Activated CD8-positive, alpha-beta memory T cell treated with anti-CD3 and anti-CD28 coated beads, Interleukin-2, amount 50 U/mL, for 1 hour (primary cell): ENCODE data around the gene GIT2.
A peak's percentile ranks its signal among the peaks of the same experiment; 100 is the strongest.
"Not testable (repeated sequence)": the region's sequence is repeated elsewhere in the genome, so short reads cannot be mapped to it uniquely, and the experiment has no call there.

Experiments used
- DNase-seq: peaks from one replicate; pipeline ENCODE4 v3.0.0-alpha.2; 2020; ENCODE audit errors: extremely low read depth

GIT2 gene

DNA sequence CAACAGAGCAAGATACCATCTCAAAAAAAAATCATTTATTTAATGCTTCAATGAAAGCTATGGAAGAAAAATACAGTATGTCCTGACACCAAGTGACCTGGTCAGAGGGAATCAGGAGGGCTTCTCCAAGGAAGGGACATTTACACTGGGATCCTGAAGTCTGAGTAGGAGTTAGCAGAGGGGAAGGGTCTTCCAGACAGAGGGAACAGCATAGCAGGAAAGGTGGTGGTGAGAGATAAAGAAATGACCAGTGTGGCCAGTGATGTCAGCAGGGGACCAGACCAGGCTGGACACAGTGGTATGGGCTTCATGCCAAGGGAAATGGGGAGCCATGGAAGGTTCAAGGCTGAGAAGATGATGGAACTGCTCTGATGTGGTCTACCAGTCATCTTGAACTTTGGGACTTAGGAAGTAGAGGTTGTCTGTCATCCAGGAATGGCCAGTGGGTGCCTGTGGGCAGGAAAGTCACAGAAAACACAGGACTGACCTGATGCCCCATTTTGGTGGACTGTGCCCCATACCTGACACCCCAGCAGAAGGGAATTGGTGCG lies 103.9 kb downstream of the GIT2 start:
- no peak for DNase-seq

DNA sequence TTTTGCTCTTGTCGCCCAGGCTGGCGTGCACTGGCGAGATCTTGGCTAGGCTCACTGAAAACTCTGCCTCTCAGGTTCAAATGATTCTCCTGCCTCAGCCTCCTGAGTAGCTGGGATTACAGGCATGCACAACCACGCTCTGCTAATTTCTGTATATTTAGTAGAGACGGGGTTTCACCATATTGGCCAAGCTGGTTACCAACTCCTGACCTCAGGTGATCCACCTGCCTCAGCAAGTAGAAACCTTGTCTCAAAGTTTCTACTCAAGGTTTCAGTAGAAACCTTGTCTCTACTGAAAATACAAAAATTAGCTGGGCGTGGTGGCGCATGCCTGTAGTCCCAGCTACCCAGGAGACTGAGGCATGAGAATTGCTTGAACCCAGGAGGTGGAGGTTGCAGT lies 104.4 kb downstream of the GIT2 start:
- not testable (repeated sequence) for DNase-seq

DNA sequence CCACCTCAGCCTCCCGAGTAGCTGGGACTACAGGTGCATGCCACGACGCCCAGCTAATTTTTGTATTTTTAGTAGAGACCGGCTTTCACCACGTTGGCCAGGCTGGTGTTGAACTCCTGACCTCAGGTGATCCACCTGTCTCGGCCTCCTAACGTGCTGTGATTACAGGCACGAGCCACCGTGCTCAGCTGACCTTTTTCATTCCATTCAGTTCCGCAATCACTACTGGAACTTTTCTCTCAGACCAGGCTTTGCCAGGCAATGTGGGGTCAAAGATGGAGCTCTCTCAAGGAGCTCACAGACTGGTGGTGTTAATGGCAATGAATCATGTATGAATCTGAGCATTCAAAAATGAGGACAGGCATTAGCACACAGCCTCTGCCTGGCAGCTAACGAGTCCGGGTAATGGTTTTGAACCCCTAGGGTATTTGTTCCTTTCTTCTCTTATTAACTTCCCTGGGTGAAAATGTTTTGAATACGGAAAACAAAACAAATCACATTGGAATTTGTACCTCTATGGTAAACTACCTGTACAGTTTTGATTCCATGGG lies 105.5 kb downstream of the GIT2 start:
- no peak for DNase-seq

DNA sequence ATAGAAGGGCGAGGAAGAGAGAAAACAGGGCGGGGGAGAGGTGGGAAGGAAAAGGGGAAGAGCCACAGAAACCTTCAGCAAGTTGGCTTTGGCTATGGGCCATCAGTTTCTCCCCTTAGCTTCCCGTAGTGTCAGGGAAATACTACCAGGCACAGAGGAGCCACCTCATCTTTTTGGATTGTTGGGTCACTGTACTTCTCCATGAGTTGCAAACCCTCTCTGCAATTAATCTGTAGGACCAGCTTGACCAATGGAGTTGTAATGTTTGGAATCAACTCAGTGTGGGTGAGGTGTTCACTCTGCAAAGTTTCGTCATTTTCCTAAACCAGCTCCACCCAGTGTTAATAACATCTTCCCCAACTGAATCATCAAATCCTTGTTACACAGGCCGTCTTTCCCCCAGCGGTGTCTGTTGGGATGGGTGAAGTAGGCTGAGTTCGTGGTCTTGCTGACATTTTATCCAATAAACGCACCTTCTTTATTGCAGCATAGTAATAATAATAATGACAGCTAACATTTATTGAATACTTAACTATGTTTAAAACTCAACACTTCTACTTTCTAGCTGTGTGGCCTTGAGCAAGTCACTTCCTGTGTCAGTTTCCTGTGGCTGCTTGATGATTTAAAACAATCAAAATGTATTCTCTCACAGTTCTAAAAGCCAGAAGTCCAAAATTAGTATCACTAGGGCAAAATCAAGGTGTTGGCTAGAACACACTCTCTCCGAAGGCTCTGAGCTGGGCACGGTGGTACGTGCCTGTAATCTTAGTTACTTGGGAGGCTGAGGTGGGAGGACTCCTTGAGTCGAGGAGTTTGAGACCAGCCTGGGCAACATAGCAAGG lies 107.8 kb downstream of the GIT2 start:
- DNase-seq = no peak

DNA sequence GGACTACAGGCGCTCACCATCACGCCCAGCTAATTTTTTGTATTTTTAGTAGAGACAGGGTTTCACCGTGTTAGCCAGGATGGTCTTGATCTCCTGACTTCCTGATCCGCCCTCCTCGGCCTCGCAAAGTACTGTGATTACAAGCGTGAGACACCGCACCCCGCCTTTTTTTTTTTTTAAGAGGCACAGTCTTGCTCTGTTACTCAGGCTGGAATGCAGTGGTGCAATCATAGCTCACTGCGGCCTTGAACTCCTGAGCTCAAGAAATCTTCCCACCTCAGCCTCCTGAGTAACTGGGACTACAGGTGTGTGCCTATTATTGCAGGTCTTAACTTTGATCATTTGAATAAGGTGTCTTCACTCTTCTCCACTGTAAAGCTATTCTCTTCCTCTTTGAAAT lies 110.6 kb downstream of the GIT2 start:
- no peak for DNase-seq

DNA sequence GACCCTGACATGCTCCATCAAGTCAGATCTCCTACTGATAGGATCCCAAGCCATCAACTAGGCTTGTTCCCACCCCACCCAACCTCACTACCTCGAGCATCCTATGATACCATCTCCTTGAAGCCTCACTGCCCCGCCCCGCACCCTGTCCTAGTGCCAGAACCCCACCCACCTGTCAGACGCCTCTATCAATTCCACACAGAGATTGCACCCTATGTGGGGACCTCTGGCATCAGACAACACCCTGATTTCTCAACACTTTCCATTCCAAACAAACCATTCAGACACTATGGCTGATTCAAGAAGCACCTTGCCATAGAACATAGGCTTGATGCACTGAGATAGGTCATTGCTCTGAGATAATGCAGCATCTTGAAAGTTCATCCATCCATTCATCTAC lies 112.7 kb downstream of the GIT2 start:
- no peak for DNase-seq

DNA sequence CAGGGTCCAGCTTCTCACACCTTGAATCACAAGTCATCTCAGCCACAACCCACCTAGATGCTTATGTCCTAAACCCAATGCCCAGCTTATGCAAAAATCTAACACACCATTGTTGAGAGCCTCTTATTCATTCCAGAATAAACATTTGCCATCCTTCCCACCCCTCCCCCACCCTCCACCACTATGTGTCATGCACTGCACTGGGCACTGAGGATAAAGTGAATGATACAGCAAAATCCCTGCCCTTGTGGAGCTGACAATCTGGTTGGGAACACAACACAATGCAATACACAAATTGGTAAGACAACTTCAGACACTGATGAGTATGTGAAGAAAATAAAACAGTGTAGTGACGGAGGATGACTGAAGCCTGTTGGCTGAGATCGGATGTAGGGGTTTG lies 114.4 kb downstream of the GIT2 start:
- DNase-seq = no peak

DNA sequence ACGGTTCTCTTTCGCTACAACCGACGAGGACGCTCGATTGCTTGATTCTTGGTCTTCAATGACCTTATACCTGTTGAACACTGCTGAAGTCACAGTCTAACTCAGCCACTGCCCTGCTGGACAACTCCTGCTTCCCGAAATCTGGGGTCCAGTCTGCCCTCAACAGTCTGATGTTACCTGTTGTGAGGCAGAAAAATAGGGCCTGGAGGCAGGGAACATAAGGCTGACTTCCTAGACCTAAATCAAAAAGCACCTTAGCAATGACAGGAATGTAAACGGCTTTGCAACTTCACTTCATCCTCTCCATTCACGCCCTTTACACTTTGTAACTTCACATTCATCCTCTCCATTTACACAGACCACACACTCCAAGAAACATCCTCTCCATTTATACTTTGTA lies 115.2 kb downstream of the GIT2 start:
- DNase-seq = no peak

DNA sequence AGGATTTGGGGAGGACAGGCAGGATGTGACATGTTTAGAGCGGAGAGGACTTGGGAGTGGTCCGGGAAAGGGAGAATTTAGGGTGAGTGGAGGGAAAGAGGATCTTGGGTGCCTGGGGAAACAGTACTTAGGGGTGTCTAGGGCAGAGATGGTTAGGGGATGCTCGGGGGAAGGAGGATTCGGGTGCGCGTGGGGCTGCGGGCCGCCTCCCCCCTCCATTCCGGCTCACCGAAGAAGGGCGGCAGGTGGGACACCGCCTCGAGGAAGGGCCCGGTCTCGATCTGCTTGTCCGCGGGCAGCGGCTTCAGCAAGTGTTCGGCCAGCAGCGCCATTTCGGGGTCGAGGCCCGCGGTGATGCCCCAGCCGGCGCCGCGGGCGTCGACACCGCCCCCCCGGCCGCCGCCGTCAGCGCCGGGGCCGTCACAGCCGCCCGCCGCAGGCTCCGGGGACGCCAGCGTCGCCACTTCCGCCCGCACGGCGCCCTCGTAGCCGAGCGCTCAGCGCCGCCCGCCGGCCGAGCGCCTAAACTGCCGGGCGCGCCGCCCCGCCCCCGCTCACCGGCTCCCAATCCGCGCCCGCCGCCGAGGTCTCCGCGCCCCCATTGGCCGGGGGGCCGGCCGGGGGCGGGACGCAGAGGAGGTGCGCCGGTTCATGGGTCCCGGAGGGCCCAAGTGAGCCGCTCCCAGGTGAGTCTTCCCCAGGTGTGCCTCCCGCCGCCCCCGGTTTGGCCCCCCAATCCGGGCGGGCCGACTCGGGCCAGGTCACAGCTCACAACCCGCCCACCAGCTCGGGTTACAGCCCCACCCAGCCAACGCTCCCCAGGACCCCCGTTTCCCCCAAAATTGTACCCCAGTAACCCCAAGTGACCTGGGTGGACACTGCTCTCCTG lies 115.9 kb downstream of the GIT2 start, which contains the start of gene GLTP:
Gene GLTP (minus strand): TSS at position 499 of the 889 bp plus-strand sequence. CDS start 167 bp downstream, at position 332.
- DNase-seq = peak; percentile 53
